Stimulated activated CD8-positive, alpha-beta memory T cell treated with anti-CD3 and anti-CD28 coated beads, Interleukin-15, amount 100 ng/mL, for 4 hours (primary cell): ENCODE results near the gene TMA16.

Source experiments
- DNase-seq, 2 donors: peaks; one replicate each; pipeline ENCODE4 v3.0.0-alpha.2; 2020; ENCODE audit warnings: low read depth in 2 of 2

Gene TMA16

GRCh38 chr4:163563592-163563991 lies 69.1 kb downstream of the TMA16 start:
- DNase-seq = no peak

GRCh38 chr4:163564221-163564720 lies 69.8 kb downstream of the TMA16 start:
- no peak for DNase-seq

GRCh38 chr4:163565226-163566135 lies 71.0 kb downstream of the TMA16 start:
- no peak for DNase-seq

- DNase-seq = no peak
Observed at GRCh38 chr4:163566257-163566796, 71.8 kb downstream of the TMA16 start.

GRCh38 chr4:163568843-163569242 lies 74.4 kb downstream of the TMA16 start:
- DNase-seq = no peak
